KBM-7 (cell line): ENCODE measurements around the gene NDUFA11.
A peak's percentile ranks its signal among the peaks of the same experiment; 100 is the strongest.

Source experiments
- DNase-seq: peaks from one replicate; pipeline ENCODE4 v3.0.0-alpha.2; 2015
- in situ Hi-C: fragments of 300-500 bp; cut with MboI; formaldehyde crosslinking; loops from 2 replicates; pipeline ENCODE4 v1.14.3; 2020; ENCODE audit warnings: low sequenced_read_pairs, low pct_unique_long_range_greater_than_20kb, mixed read lengths

The NDUFA11 gene

DNA sequence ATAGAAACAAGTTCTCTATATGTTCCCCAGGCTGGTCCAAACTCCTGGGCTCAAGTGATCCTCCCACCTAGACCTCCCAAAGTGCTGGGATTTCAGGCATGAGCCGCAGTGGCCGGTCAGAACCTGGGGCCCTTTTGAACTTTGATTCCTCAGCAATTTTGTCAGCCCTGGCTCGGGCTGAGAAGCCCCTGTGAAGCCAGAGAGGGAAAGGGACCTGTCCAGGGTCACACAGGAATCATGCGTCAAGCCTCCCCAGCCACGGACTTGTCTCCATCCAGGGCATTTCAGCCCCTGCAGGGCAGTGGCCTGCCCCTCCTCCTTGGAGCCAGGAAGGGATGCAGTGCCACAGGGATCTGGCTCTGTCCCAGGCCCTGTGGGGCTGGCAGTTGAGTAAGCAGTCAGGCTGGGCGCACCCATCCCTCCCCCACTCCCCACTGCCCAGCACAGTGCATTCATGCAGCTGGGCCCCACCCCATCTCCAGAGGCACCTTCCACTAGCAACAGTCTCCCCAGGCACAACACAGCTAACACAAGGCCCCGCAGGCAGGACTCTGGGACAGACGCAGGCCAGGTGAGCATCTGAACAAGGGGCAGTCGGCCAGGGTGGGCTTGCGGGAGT lies 10.3 kb upstream of the NDUFA11 start, which contains the start of gene CAPS:
Gene CAPS (plus strand): TSS at position 516 of the 619 bp plus-strand sequence. CDS start 153 bp downstream, outside the sequence.
- no peak for DNase-seq
- in situ Hi-C loops, result no loop called here

GRCh38 chr19:5911366-5911765 lies 7.8 kb upstream of the NDUFA11 start:
- DNase-seq, result no peak
- in situ Hi-C loops, result no loop called here

- in situ Hi-C loops, result no loop called here
- DNase-seq, result no peak
Observed at GRCh38 chr19:5910638-5910907, 7.0 kb upstream of the NDUFA11 start.

- in situ Hi-C loops, result no loop called here
- no peak for DNase-seq
Observed at GRCh38 chr19:5908773-5909442, 5.3 kb upstream of the NDUFA11 start.

- in situ Hi-C loops, result no loop called here
- DNase-seq, result no peak
Observed at GRCh38 chr19:5907241-5907640, 3.7 kb upstream of the NDUFA11 start.

- DNase-seq, result no peak
- in situ Hi-C loops, result no loop called here
Observed at GRCh38 chr19:5905114-5905778, 1.7 kb upstream of the NDUFA11 start.

- in situ Hi-C loops, result no loop called here
- DNase-seq, result peak; percentile 100
Observed at GRCh38 chr19:5904352-5905113, 943 bp upstream of the NDUFA11 start, which contains the start of gene VMAC. VMAC (plus strand) TSS chr19:5904872; CDS start chr19:5904891, 19 bp downstream.

DNA sequence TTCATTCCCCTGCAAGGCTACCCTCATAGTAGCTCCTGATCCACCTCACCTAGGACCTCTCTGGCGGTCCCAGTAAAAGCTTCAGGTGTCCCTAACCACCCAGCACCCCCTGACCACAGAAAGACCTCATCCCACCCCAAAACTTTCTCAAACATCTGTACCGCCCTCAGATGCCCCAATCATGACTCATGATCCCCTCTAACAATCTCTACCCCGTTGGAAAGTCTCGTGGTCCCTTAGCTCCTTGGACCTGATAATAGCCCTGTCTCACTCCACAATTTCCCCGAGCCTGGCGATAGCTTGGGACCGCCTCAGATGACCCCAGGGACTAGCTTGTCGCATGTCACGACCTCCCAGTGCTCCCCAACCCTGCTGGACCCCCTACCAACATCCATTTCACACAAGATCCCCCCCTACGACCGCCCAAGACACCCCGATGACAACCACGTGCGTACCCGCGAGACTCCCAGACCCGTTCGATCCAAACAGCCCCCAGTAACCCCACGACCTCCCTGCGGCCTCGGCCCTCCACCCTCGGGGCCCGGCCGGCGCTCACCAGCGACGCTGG lies 450 bp downstream of the NDUFA11 start:
- in situ Hi-C loops, result no loop called here
- no peak for DNase-seq

- DNase-seq, result no peak
- in situ Hi-C loops, result no loop called here
Observed at GRCh38 chr19:5900976-5901375, 2.6 kb downstream of the NDUFA11 start.

DNA sequence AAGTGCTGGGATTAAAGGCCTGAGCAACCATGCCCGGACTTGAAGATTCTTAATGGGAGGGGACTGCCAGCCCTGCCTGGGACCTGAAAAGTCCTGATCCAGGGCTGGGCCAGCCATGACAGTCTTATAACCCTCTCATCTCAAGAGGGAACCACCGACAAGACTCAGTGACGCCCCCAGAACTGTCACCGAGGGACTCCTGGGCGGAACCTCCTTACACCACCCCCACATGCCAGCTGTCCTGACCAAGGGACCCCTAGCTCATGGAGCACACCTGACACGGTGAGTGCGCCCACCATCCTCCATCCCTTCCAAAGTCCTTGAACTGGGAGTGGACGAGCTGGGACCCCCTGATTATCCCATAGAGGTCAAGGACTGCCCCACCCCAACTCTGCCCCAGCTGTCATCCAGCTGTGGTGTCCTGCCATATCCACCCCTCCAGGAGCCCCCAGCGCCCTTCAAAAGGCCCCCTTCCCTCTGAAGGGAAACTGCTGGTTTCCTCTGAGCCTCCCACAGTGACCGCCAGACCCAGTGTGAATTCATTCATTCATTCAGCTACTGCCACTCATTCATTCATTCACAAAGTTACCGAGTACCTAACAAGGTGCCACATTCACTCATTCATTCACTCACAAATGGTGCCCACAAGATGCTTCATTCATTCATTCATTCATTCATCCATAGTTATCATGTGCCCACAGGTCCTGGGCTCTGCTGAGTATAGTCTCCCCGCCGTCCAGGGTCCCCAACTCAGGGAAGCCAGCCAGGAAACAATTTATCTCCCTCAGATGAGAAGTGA lies 3.7 kb downstream of the NDUFA11 start:
- in situ Hi-C loops, result loop anchor here (10.0 kb wide), 1 partner anchor 95 kb away; the partner anchor contains the start of gene NRTN
- no peak for DNase-seq

DNA sequence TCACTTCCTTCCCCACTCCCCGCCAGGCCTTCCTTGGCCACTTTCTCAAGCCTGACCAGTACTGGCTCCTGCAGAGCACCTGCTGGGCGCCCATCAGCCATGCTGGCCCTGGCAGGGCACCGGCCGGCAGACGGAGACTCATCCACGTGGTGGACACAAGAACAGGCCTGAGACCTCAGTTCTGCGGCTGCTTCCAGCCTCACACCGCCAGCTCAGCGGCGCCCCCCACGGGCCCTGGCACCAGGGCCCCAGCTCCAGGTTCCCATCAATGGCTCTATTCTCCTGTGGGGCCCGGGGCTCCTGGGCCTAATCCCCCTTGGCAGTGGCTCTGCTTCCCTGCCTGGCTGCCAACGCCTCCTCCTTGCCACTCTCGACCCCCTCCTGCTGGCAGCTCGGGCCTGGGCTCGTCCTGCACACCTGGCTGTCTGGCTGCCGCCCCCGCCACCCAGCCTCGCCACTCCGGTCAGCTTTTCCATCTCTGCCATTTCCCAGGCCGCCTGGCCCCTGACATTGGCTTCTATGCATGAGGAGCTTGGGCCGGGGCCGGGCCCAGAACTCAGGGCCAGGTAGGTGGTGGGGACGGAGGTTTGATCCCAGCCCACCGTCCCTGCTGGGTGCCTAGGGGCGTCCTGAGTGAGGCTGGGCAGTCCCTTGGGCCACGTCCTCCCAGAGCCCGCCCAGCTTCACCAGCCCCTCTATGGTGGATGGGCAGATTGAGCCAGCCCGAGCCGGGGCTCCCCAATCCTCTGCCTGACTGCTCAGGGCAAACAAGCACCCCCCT lies 6.2 kb downstream of the NDUFA11 start:
- no peak for DNase-seq
- in situ Hi-C loops, result loop anchor here (10.0 kb wide), 1 partner anchor 93 kb away; the partner anchor contains the start of gene NRTN

GRCh38 chr19:5896365-5897076 lies 7.1 kb downstream of the NDUFA11 start:
- in situ Hi-C loops, result loop anchor here (10.0 kb wide), 1 partner anchor 92 kb away; the partner anchor contains the start of gene NRTN
- no peak for DNase-seq

DNA sequence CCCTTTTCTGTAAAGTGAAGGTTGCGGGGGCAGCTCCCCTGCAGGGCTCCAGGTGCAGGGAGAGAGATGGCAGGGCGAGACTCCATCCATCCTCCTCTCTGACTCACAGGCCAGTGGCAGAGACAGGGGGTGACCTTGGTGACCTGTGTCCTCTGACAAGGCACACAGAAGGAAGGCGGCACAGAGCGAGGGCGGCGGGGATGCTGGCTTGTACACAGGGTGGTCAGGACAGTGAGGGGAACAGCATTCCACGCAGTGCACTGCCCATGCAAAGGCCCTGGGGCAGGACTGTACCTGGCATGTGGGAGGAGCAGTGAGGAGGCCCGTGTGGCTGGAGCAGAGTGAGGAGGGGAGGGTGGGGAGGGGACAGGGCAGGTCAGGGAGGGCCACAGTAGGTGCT lies 7.7 kb downstream of the NDUFA11 start:
- DNase-seq, result no peak
- in situ Hi-C loops, result loop anchor here (10.0 kb wide), 1 partner anchor 91 kb away; the partner anchor contains the start of gene NRTN

DNA sequence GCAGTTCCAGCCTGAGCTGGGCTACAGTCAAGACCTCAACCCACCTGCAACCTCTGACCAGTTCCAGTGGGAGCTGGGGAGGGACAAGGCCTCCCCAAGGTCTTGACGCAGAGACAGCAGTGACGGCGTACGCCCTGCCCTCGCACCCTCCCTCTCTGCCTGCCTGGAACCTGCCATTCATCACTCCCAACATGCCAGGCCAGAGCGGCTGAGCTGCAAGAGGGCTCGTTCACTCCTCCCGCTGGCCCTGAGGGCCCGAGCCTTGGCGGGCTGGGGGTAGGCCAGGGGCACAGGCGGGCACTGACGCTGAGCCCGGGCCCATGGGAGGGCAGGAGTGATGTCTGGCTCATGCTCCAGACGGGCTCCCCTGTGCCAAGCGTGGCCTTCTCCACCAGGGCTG lies 8.2 kb downstream of the NDUFA11 start:
- in situ Hi-C loops, result loop anchor here (10.0 kb wide), 1 partner anchor 91 kb away; the partner anchor contains the start of gene NRTN
- DNase-seq, result no peak

GRCh38 chr19:5894704-5895349 lies 8.8 kb downstream of the NDUFA11 start:
- DNase-seq, result no peak
- in situ Hi-C loops, result loop anchor here (10.0 kb wide), 1 partner anchor 90 kb away; the partner anchor contains the start of gene NRTN

DNA sequence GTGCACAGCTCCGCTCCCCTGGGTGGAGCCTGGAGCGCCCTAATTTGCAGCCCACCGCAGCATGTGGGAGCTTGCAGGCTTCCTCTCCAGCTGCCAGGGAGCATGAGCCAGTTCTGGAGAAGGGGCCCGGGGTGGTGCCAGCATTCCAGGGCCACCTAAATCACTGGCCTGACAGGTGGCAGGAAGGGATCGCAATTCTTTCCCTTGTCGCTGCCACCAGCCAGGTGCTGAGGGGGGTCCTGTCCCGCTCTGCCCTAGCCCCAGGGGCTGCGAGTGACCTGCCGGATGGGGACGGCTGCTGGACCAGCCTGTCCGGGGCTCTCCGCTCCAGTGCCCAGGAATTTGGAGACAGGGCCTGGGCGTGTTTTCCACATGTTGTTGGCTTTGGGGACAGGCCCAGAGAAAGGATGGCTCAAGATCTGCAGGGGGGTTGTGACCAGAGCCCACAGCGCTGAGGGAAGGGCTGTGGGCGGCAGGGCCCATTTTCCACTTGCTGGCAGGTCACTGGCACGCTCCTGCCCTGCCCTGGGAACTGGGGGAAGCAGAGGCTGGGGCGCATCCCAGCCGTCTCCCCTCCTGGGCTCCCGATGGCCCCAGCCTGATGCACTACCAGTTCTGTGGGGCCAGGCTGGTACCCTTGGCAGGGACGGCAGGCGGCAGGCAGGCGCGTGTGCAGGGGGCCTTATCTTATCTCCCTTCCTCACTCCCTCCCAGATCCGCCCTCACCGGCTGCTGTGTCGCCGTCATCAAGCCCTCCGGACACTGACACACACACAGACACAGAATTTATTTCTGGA lies 9.5 kb downstream of the NDUFA11 start:
- DNase-seq, result no peak
- in situ Hi-C loops, result loop anchor here (10.0 kb wide), 1 partner anchor 89 kb away; the partner anchor contains the start of gene NRTN
